WTC11 (cell line): ENCODE results near the gene CEP63. TPM values are rescaled to one million over a fixed set of nuclear protein-coding genes. Genes with fewer than 3 reads are reported as not detected.

Source experiments
- ATAC-seq: fragments of 200-7000 bp; cut with Tn5 transposase; 2 replicates; pipeline ENCODE4 v1.10.0; 2021; ENCODE audit warnings: mild to moderate bottlenecking, moderate library complexity
- CTCF ChIA-PET: fragments of 300-600 bp; sonication (Branson Sonifier 250); formaldehyde crosslinking; loops from one replicate; lab custom pipeline; 2021; ENCODE audit warnings: antibody characterized with exemption; lab: Charles Lee
- POLR2A ChIA-PET: fragments of 350-600 bp; sonication (Branson Sonifier 250); formaldehyde crosslinking; loops from one replicate; lab custom pipeline; 2021; ENCODE audit warnings: antibody characterized with exemption; lab: Charles Lee
- DNase-seq: peaks from one replicate; pipeline ENCODE4 v3.0.0; 2021; ENCODE audit warnings: low spot score
- H3K27ac Mint-ChIP-seq: 2 replicates; pipeline ENCODE4 v1.8.0; 2021; ENCODE audit warnings: mixed read lengths
- H3K27me3 Mint-ChIP-seq: 2 replicates; pipeline ENCODE4 v1.8.0; 2021; ENCODE audit warnings: low read depth, mild to moderate bottlenecking, moderate library complexity, mixed read lengths
- H3K36me3 Mint-ChIP-seq: 2 replicates; pipeline ENCODE4 v1.8.0; 2021; ENCODE audit warnings: mixed read lengths
- H3K4me1 Mint-ChIP-seq: 2 replicates; pipeline ENCODE4 v1.8.0; 2022; ENCODE audit warnings: mixed read lengths
- H3K4me3 Mint-ChIP-seq: 2 replicates; pipeline ENCODE4 v1.8.0; 2021; ENCODE audit warnings: mild to moderate bottlenecking, moderate library complexity, mixed read lengths
- H3K9me3 Mint-ChIP-seq: 2 replicates; pipeline ENCODE4 v1.8.0; 2021; ENCODE audit warnings: mixed read lengths
- CREM ChIP-seq: sonication (generic); formaldehyde crosslinking; IDR thresholded peaks from 2 replicates; pipeline ENCODE4 v1.8.1; 2022; ENCODE audit warnings: mild to moderate bottlenecking, missing genetic modification reagents, moderate library complexity
- EMX1 ChIP-seq: fragments of 250-450 bp; sonication (Bioruptor Pico); IDR thresholded peaks from 2 replicates; pipeline ENCODE4 v1.8.0; 2021; ENCODE audit warnings: mild to moderate bottlenecking
- ESRRA ChIP-seq: sonication (generic); formaldehyde crosslinking; IDR thresholded peaks from 2 replicates; pipeline ENCODE4 v1.8.1; 2022; ENCODE audit warnings: mild to moderate bottlenecking, missing genetic modification reagents, borderline replicate concordance
- ETV6 ChIP-seq: sonication (generic); formaldehyde crosslinking; IDR thresholded peaks from 2 replicates; pipeline ENCODE4 v1.8.1; 2022; ENCODE audit warnings: mild to moderate bottlenecking, missing genetic modification reagents
- FOXJ3 ChIP-seq: sonication (generic); formaldehyde crosslinking; IDR thresholded peaks from 2 replicates; pipeline ENCODE4 v1.9.0; 2021; ENCODE audit warnings: missing genetic modification reagents, mild to moderate bottlenecking, borderline replicate concordance
- FOXP4 ChIP-seq: sonication (generic); formaldehyde crosslinking; IDR thresholded peaks from 2 replicates; pipeline ENCODE4 v1.8.0; 2022; ENCODE audit warnings: mild to moderate bottlenecking, missing genetic modification reagents
- HMGA2 ChIP-seq: fragments of 250-450 bp; sonication (Bioruptor Pico); IDR thresholded peaks from 2 replicates; pipeline ENCODE4 v1.4.0; 2021; ENCODE audit warnings: mild to moderate bottlenecking, moderate library complexity
- JAZF1 ChIP-seq: fragments of 250-450 bp; sonication (Bioruptor Pico); IDR thresholded peaks from 2 replicates; pipeline ENCODE4 v1.9.0; 2021; ENCODE audit warnings: moderate library complexity, mild to moderate bottlenecking, inconsistent platforms
- MLX ChIP-seq: sonication (generic); formaldehyde crosslinking; IDR thresholded peaks from 2 replicates; pipeline ENCODE4 v1.8.1; 2023; ENCODE audit warnings: mild to moderate bottlenecking, missing genetic modification reagents, moderate library complexity
- MXD4 ChIP-seq: fragments of 250-450 bp; sonication (Bioruptor Pico); IDR thresholded peaks from 2 replicates; pipeline ENCODE4 v1.8.0; 2021; ENCODE audit warnings: mild to moderate bottlenecking, moderate library complexity, borderline replicate concordance
- MYBL2 ChIP-seq: sonication (generic); formaldehyde crosslinking; IDR thresholded peaks from 2 replicates; pipeline ENCODE4 v1.8.1; 2023; ENCODE audit warnings: mild to moderate bottlenecking, moderate library complexity, missing genetic modification reagents
- NFATC4 ChIP-seq: fragments of 250-450 bp; sonication (Bioruptor Pico); IDR thresholded peaks from 2 replicates; pipeline ENCODE4 v1.9.0; 2021; ENCODE audit warnings: mild to moderate bottlenecking
- NFYB ChIP-seq: sonication (generic); formaldehyde crosslinking; conservative IDR thresholded peaks from 2 replicates; pipeline ENCODE4 v1.8.0; 2022; ENCODE audit warnings: low read depth, missing genetic modification reagents
- TCF7 ChIP-seq: sonication (generic); formaldehyde crosslinking; IDR thresholded peaks from 2 replicates; pipeline ENCODE4 v1.8.0; 2022; ENCODE audit warnings: mild to moderate bottlenecking, low read depth, missing genetic modification reagents, moderate library complexity
- ZNF219 ChIP-seq: sonication (generic); formaldehyde crosslinking; IDR thresholded peaks from 2 replicates; pipeline ENCODE4 v1.8.0; 2023; ENCODE audit warnings: missing genetic modification reagents, mild to moderate bottlenecking, borderline replicate concordance
- ZNF232 ChIP-seq: sonication (generic); formaldehyde crosslinking; IDR thresholded peaks from 2 replicates; pipeline ENCODE4 v1.8.0; 2022; ENCODE audit warnings: mild to moderate bottlenecking, missing genetic modification reagents
- ZNF263 ChIP-seq: sonication (generic); formaldehyde crosslinking; IDR thresholded peaks from 2 replicates; pipeline ENCODE4 v1.8.1; 2022; ENCODE audit warnings: low read depth, mild to moderate bottlenecking, moderate library complexity, missing genetic modification reagents
- ZNF317 ChIP-seq: sonication (generic); formaldehyde crosslinking; IDR thresholded peaks from 2 replicates; pipeline ENCODE4 v1.8.1; 2023; ENCODE audit warnings: low read depth, mild to moderate bottlenecking, moderate library complexity, missing genetic modification reagents, borderline replicate concordance
- ZNF423 ChIP-seq: fragments of 250-450 bp; sonication (Bioruptor Pico); IDR thresholded peaks from 2 replicates; pipeline ENCODE4 v2.1.2; 2022; ENCODE audit warnings: mild to moderate bottlenecking, moderate library complexity
- total RNA-seq: library from RNA; stranded (reverse); gene quantifications from 3 replicates; pipeline ENCODE4 v1.2.3, GENCODE V29; 2021
- TF ChIP-seq, protein P1 (sequence below): fragments of 250-450 bp; sonication (Bioruptor Pico); IDR thresholded peaks from 2 replicates; pipeline ENCODE4 v1.8.0; 2021; ENCODE audit warnings: mild to moderate bottlenecking
- TF ChIP-seq, protein P2 (sequence below): sonication (generic); formaldehyde crosslinking; IDR thresholded peaks from 2 replicates; pipeline ENCODE4 v1.8.0; 2023; ENCODE audit warnings: missing genetic modification reagents, mild to moderate bottlenecking, borderline replicate concordance
- TF ChIP-seq, protein P3 (sequence below): sonication (generic); formaldehyde crosslinking; conservative IDR thresholded peaks from 2 replicates; pipeline ENCODE4 v1.8.1; 2022; ENCODE audit warnings: mild to moderate bottlenecking, missing genetic modification reagents
- TF ChIP-seq, protein P4 (sequence below): sonication (generic); formaldehyde crosslinking; IDR thresholded peaks from 2 replicates; pipeline ENCODE4 v1.8.1; 2022; ENCODE audit warnings: low read depth, mild to moderate bottlenecking, moderate library complexity, missing genetic modification reagents, borderline replicate concordance
- TF ChIP-seq, protein P5 (sequence below): sonication (generic); formaldehyde crosslinking; IDR thresholded peaks from 2 replicates; pipeline ENCODE4 v1.8.0; 2022; ENCODE audit warnings: mild to moderate bottlenecking, missing genetic modification reagents

The CEP63 gene
- total RNA-seq, 1 experiment from 2014 or later = 28.0 TPM

DNA sequence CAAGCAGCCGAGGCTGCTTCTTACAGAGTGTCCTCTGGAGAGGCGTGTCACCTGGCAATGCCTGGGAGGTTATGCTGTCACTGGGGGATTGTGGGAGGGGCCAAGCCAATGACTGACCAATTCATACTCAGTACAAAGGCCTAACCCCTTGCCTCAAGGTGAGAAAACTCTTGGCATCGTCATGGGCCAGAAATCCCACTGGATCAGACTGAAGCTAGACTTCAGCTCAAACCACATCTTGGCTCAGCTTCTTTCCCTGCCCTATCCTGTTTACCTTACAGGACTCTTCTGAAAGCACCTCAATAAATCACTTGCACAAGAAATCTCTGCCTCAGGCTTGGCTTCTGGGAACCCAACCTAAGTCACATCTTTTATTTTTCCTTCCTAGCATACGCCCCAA is 9.6 kb upstream of the CEP63 start (continued):
- no peak for TF ChIP-seq FOXP4 (CRISPR knock-in tag)
- no peak for TF ChIP-seq NFYB (CRISPR knock-in tag)
- no peak for TF ChIP-seq ZNF423
- TF ChIP-seq MXD4 (CRISPR knock-in tag) = no peak
- no peak for TF ChIP-seq TCF7 (CRISPR knock-in tag)
- no peak for TF ChIP-seq ZNF263 (CRISPR knock-in tag)
- no peak for TF ChIP-seq EMX1
- TF ChIP-seq, protein P1, sequence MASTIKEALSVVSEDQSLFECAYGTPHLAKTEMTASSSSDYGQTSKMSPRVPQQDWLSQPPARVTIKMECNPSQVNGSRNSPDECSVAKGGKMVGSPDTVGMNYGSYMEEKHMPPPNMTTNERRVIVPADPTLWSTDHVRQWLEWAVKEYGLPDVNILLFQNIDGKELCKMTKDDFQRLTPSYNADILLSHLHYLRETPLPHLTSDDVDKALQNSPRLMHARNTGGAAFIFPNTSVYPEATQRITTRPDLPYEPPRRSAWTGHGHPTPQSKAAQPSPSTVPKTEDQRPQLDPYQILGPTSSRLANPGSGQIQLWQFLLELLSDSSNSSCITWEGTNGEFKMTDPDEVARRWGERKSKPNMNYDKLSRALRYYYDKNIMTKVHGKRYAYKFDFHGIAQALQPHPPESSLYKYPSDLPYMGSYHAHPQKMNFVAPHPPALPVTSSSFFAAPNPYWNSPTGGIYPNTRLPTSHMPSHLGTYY (CRISPR knock-in tag) = no peak
- no peak for TF ChIP-seq HMGA2
- TF ChIP-seq, all 79 proteins: peak for 0

GRCh38 chr3:134477002-134477401 is 8.9 kb upstream of the CEP63 start:
- H3K36me3 Mint-ChIP-seq = peaks cover 35% of the 10 kb centered on the region
- H3K4me3 Mint-ChIP-seq = no peak overlapping the region
- H3K9me3 Mint-ChIP-seq = no peaks in the 10 kb centered on the region
- ATAC-seq (no peak), DNase-seq (no peak)
- no peak for TF ChIP-seq JAZF1 (CRISPR knock-in tag)
- TF ChIP-seq, protein P2, sequence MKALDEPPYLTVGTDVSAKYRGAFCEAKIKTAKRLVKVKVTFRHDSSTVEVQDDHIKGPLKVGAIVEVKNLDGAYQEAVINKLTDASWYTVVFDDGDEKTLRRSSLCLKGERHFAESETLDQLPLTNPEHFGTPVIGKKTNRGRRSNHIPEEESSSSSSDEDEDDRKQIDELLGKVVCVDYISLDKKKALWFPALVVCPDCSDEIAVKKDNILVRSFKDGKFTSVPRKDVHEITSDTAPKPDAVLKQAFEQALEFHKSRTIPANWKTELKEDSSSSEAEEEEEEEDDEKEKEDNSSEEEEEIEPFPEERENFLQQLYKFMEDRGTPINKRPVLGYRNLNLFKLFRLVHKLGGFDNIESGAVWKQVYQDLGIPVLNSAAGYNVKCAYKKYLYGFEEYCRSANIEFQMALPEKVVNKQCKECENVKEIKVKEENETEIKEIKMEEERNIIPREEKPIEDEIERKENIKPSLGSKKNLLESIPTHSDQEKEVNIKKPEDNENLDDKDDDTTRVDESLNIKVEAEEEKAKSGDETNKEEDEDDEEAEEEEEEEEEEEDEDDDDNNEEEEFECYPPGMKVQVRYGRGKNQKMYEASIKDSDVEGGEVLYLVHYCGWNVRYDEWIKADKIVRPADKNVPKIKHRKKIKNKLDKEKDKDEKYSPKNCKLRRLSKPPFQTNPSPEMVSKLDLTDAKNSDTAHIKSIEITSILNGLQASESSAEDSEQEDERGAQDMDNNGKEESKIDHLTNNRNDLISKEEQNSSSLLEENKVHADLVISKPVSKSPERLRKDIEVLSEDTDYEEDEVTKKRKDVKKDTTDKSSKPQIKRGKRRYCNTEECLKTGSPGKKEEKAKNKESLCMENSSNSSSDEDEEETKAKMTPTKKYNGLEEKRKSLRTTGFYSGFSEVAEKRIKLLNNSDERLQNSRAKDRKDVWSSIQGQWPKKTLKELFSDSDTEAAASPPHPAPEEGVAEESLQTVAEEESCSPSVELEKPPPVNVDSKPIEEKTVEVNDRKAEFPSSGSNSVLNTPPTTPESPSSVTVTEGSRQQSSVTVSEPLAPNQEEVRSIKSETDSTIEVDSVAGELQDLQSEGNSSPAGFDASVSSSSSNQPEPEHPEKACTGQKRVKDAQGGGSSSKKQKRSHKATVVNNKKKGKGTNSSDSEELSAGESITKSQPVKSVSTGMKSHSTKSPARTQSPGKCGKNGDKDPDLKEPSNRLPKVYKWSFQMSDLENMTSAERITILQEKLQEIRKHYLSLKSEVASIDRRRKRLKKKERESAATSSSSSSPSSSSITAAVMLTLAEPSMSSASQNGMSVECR (CRISPR knock-in tag) = no peak
- TF ChIP-seq, protein P3, sequence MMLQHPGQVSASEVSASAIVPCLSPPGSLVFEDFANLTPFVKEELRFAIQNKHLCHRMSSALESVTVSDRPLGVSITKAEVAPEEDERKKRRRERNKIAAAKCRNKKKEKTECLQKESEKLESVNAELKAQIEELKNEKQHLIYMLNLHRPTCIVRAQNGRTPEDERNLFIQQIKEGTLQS = no peak
- TF ChIP-seq NFATC4 (CRISPR knock-in tag) = no peak
- no peak for TF ChIP-seq MYBL2 (CRISPR knock-in tag)
- no peak for TF ChIP-seq CREM
- no peak for TF ChIP-seq ESRRA (CRISPR knock-in tag)
- no peak for TF ChIP-seq FOXJ3 (CRISPR knock-in tag)
- no peak for TF ChIP-seq ZNF232 (CRISPR knock-in tag)
- no peak for TF ChIP-seq ETV6 (CRISPR knock-in tag)
- TF ChIP-seq, protein P4, sequence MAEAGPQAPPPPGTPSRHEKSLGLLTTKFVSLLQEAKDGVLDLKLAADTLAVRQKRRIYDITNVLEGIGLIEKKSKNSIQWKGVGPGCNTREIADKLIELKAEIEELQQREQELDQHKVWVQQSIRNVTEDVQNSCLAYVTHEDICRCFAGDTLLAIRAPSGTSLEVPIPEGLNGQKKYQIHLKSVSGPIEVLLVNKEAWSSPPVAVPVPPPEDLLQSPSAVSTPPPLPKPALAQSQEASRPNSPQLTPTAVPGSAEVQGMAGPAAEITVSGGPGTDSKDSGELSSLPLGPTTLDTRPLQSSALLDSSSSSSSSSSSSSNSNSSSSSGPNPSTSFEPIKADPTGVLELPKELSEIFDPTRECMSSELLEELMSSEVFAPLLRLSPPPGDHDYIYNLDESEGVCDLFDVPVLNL (CRISPR knock-in tag) = no peak
- TF ChIP-seq MLX (CRISPR knock-in tag) = no peak
- TF ChIP-seq ZNF219 = no peak
- TF ChIP-seq ZNF317 (CRISPR knock-in tag) = no peak
- TF ChIP-seq, protein P5, sequence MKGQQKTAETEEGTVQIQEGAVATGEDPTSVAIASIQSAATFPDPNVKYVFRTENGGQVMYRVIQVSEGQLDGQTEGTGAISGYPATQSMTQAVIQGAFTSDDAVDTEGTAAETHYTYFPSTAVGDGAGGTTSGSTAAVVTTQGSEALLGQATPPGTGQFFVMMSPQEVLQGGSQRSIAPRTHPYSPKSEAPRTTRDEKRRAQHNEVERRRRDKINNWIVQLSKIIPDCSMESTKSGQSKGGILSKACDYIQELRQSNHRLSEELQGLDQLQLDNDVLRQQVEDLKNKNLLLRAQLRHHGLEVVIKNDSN (CRISPR knock-in tag) = no peak
- POLR2A ChIA-PET = interaction anchor here (0.6 kb wide), 1 partner anchor 332 kb away, joined by 4 read pairs; no protein-coding TSS in a partner anchor
- H3K27ac Mint-ChIP-seq = no peak overlapping the region
- 0 out of 2 replicates have a peak, but pooled peaks cover 3% of the 10 kb centered on the region for H3K4me1 Mint-ChIP-seq
- CTCF ChIA-PET = interaction anchor here (0.6 to 1.2 kb wide), 3 partner anchors 21 to 168 kb away, joined by 3 to 5 read pairs (median 5); no protein-coding TSS in a partner anchor
- H3K27me3 Mint-ChIP-seq = no peaks in the 10 kb centered on the region
